K562 (cell line): ENCODE measurements around the gene DPEP3. TPM values are rescaled to one million over a fixed set of nuclear protein-coding genes. Genes with fewer than 3 reads are reported as not detected.

Experiments used
- ELF1 ChIP-seq: fragments of 200-800 bp; sonication (Bioruptor generic); IDR thresholded peaks from 2 replicates; pipeline ENCODE4 v1.6.1; 2016; ENCODE audit warnings: missing genetic modification characterization, missing compliant biosample characterization
- NR2C1 ChIP-seq, 2 experiments: fragments of 450-650 bp; IDR thresholded peaks; 2 replicates each; pipeline ENCODE4 v1.6.1; 2017; ENCODE audit warnings: mild to moderate bottlenecking in 2 of 2, antibody characterized with exemption in 1 of 2, inconsistent platforms in 1 of 2, missing compliant biosample characterization in 1 of 2, missing genetic modification characterization in 1 of 2
- PHB2 ChIP-seq: fragments of 450-650 bp; IDR thresholded peaks from 2 replicates; pipeline ENCODE4 v1.6.1; 2017; ENCODE audit warnings: low read depth
- SAFB2 ChIP-seq: fragments of 200-400 bp; formaldehyde crosslinking; IDR thresholded peaks from 2 replicates; pipeline ENCODE4 v1.6.1; 2018; ENCODE audit warnings: borderline replicate concordance, low read length, low read depth, moderate library complexity; ENCODE audit not compliant: severe bottlenecking
- SMARCA5 ChIP-seq: fragments of 450-650 bp; IDR thresholded peaks from 2 replicates; pipeline ENCODE4 v1.6.1; 2016
- TGIF2 ChIP-seq: sonication (generic); formaldehyde crosslinking; IDR thresholded peaks from 2 replicates; pipeline ENCODE4 v1.8.1; 2022; ENCODE audit warnings: mild to moderate bottlenecking, missing genetic modification reagents, moderate library complexity
- TOE1 ChIP-seq, 2 experiments: fragments of 450-650 bp in 1 of 2; sonication (generic) in 1 of 2; formaldehyde crosslinking in 1 of 2; IDR thresholded peaks; 2 replicates each; pipeline versions ENCODE4 v1.7.1 to v1.8.0; 2016 to 2022; ENCODE audit warnings: borderline replicate concordance in 2 of 2, mild to moderate bottlenecking in 2 of 2, antibody characterized with exemption in 1 of 2, inconsistent platforms in 1 of 2, low read depth in 1 of 2, missing genetic modification reagents in 1 of 2, moderate library complexity in 1 of 2
- XRCC4 ChIP-seq: IDR thresholded peaks from one replicate; pipeline ENCODE4 v1.6.1; 2011; ENCODE audit not compliant: insufficient read depth, insufficient read length; ENCODE audit errors: extremely low read depth
- ZNF316 ChIP-seq: fragments of 450-650 bp; IDR thresholded peaks from 2 replicates; pipeline ENCODE4 v1.6.1; 2016
- ZNF431 ChIP-seq: sonication (generic); formaldehyde crosslinking; IDR thresholded peaks from 2 replicates; pipeline ENCODE4 v1.8.0; 2022; ENCODE audit warnings: mild to moderate bottlenecking, missing genetic modification reagents
- ZNF512 ChIP-seq: IDR thresholded peaks from 2 replicates; pipeline ENCODE4 v1.6.1; 2016; ENCODE audit warnings: missing genetic modification characterization, missing compliant biosample characterization
- ZNF592 ChIP-seq: fragments of 450-650 bp; IDR thresholded peaks from 2 replicates; pipeline ENCODE4 v1.6.1; 2017; ENCODE audit warnings: antibody characterized with exemption, mild to moderate bottlenecking
- polyA plus RNA-seq, 8 experiments: library from polyadenylated mRNA; depleted of rRNA in 4 of 8; stranded (reverse) in 5 of 8; unstranded in 3 of 8; fragments of >200 nt; fragmentation: Nextera tagmentation in 2 of 8; fragmentation: Illumina TruSeq in 1 of 8; extraction: Ambion mirVana in 2 of 8; extraction: Trizol in 1 of 8; gene quantifications; 2 replicates each; pipeline versions ENCODE4 v1.2.1 to v1.2.3, GENCODE V29; 2011 to 2014; ENCODE audit warnings: inconsistent platforms in 1 of 8, missing spikeins in 1 of 8
- total RNA-seq, 7 experiments: library from RNA; depleted of rRNA in 6 of 7; stranded (reverse); fragments of >200 nt in 6 of 7; fragmentation: Illumina TruSeq in 2 of 7; extraction: Trizol in 2 of 7; gene quantifications; 2 replicates each; pipeline versions ENCODE4 v1.2.1 to v1.2.3, GENCODE V29; 2011 to 2021; ENCODE audit warnings: low replicate concordance in 1 of 7
- TF ChIP-seq, protein P1 (sequence below), 3 experiments: IDR thresholded peaks in 2 of 3; conservative IDR thresholded peaks in 1 of 3; 2 replicates each; pipeline ENCODE4 v1.5.1; 2011 to 2012; ENCODE audit warnings: low read length in 3 of 3, mild to moderate bottlenecking in 3 of 3, control low read depth in 2 of 3, improper control_type of control experiment in 1 of 3, inconsistent platforms in 1 of 3, low read depth in 1 of 3, mixed read lengths in 1 of 3, moderate library complexity in 1 of 3; ENCODE audit not compliant: insufficient read depth in 2 of 3
- TF ChIP-seq, protein P2 (sequence below): IDR thresholded peaks from 2 replicates; pipeline ENCODE4 v1.6.1; 2011; ENCODE audit warnings: borderline replicate concordance, low read depth, mild to moderate bottlenecking, moderate library complexity, low read length; ENCODE audit not compliant: insufficient read depth, poor library complexity, severe bottlenecking

DPEP3 gene
- total and polyA plus RNA-seq, 9 of the 15 experiments (the other 6 are each of a cell fraction or from before 2014, with no cell fraction given), result not detected

DNA sequence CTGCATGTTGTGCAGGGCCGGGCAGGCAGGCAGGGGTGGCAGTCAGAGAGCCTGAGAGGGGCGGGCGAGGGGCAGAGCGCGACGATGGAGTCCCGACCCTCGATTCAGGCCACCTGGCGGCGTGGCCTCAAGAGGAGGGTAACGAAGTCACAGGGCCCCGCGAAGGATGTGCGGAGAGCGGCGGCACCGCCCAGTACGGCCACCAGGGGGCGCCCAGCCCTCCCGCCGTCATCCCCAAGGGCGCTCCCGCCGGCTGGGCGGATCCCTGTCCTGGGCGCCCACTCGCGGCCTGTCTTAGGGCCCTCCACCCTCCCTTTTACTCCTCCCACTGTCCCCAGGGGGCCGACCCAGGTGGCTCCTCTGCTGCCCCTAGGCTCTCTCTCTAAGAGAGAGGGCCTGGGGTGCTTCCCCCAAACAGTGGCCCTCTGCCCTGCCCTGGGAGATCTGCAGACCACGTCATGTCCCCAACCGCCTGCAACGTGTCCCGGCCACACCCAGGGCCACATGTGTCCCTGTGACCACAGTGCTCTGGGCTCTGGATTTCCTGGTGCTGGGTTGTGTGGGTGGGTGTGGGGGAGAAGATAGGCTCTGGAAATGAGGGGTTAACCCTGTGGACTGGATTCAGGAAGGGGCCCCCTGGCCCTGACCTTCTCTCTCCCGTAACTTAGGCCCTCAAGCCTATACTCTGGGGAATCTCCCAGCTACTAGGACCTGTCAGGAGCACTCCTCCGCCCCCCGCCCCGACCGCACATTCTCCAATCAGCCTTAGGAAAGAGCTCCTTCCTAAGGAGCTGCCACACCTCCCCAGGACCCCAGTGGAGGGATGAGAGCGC is 13.1 kb upstream of the DPEP3 start (continued):
- peak; percentile 94 for TF ChIP-seq ZNF592
- TF ChIP-seq SMARCA5, result no peak
- no peak for TF ChIP-seq PHB2
- TF ChIP-seq, protein P1, sequence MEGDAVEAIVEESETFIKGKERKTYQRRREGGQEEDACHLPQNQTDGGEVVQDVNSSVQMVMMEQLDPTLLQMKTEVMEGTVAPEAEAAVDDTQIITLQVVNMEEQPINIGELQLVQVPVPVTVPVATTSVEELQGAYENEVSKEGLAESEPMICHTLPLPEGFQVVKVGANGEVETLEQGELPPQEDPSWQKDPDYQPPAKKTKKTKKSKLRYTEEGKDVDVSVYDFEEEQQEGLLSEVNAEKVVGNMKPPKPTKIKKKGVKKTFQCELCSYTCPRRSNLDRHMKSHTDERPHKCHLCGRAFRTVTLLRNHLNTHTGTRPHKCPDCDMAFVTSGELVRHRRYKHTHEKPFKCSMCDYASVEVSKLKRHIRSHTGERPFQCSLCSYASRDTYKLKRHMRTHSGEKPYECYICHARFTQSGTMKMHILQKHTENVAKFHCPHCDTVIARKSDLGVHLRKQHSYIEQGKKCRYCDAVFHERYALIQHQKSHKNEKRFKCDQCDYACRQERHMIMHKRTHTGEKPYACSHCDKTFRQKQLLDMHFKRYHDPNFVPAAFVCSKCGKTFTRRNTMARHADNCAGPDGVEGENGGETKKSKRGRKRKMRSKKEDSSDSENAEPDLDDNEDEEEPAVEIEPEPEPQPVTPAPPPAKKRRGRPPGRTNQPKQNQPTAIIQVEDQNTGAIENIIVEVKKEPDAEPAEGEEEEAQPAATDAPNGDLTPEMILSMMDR (IDR thresholded peaks at IDR 0.05 in 2 of 3, conservative IDR thresholded peaks at IDR 0.05 in 1 of 3; ENCODE audit: insufficient read depth in 2 of 3, low read depth in 1 of 3, low read length in 3 of 3), result peak; percentile 93 to 98 (median 97)
- TF ChIP-seq ELF1, result no peak; the same call in 1 of the 2 replicates
- peak; percentile 62; the same call in 1 of the 2 replicates for TF ChIP-seq TOE1 (IDR thresholded peaks at IDR 0.05; ENCODE audit: borderline replicate concordance)
- TF ChIP-seq TOE1 (CRISPR knock-in tag; IDR thresholded peaks at IDR 0.05; ENCODE audit: borderline replicate concordance, low read depth), result no peak
- peak; percentile 87; the same call in 1 of the 2 replicates for TF ChIP-seq TGIF2
- TF ChIP-seq, protein P2, sequence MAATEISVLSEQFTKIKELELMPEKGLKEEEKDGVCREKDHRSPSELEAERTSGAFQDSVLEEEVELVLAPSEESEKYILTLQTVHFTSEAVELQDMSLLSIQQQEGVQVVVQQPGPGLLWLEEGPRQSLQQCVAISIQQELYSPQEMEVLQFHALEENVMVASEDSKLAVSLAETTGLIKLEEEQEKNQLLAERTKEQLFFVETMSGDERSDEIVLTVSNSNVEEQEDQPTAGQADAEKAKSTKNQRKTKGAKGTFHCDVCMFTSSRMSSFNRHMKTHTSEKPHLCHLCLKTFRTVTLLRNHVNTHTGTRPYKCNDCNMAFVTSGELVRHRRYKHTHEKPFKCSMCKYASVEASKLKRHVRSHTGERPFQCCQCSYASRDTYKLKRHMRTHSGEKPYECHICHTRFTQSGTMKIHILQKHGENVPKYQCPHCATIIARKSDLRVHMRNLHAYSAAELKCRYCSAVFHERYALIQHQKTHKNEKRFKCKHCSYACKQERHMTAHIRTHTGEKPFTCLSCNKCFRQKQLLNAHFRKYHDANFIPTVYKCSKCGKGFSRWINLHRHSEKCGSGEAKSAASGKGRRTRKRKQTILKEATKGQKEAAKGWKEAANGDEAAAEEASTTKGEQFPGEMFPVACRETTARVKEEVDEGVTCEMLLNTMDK, result peak; percentile 98
- TF ChIP-seq NR2C1 (IDR thresholded peaks at IDR 0.05), result no peak
- no peak for TF ChIP-seq NR2C1 (tag; IDR thresholded peaks at IDR 0.05)
- TF ChIP-seq XRCC4, result no peak
- no peak; the same call in 1 of the 2 replicates for TF ChIP-seq ZNF431 (CRISPR knock-in tag)
- TF ChIP-seq ZNF316, result no peak
- TF ChIP-seq SAFB2, result no peak
- TF ChIP-seq ZNF512 (tag), result no peak
